ENCODE data around the gene EIF4G3.

GRCh38 chr1:21126324-21126723, 50.4 kb downstream of the EIF4G3 start:
- TF ChIP-seq POLR2A (IDR thresholded peaks at IDR 0.05) (no peak), CTCF (IDR thresholded peaks at IDR 0.05) (no peak), EP300 (IDR thresholded peaks at IDR 0.05; ENCODE audit: low read depth) (no peak), POLR2AphosphoS5 (IDR thresholded peaks at IDR 0.05) (no peak)

All from transverse colon (tissue), 4 donors.